OCI-LY1 (cell line): ENCODE results near the gene PRKG1.

ENCODE experiments used
- H2AFZ ChIP-seq: fragments of 200-600 bp; sonication (generic), shearing (Covaris generic); 2 replicates; pipeline ENCODE4 v1.6.0; 2014; ENCODE audit warnings: antibody characterized with exemption, mild to moderate bottlenecking, low read length
- H3F3A ChIP-seq: fragments of 200-600 bp; sonication (generic), shearing (Covaris generic); 2 replicates; pipeline ENCODE4 v1.6.0; 2014; ENCODE audit warnings: mild to moderate bottlenecking, antibody characterized with exemption, low read length, moderate library complexity; ENCODE audit not compliant: insufficient read depth
- H3K27ac ChIP-seq: fragments of 200-600 bp; sonication (generic); 2 replicates; pipeline ENCODE4 v1.5.1; 2014; ENCODE audit warnings: low read length, mixed run types, mild to moderate bottlenecking, low read depth; ENCODE audit not compliant: poor library complexity, severe bottlenecking
- H3K27me3 ChIP-seq: fragments of 200-600 bp; sonication (generic); 2 replicates; pipeline ENCODE4 v1.6.0; 2014; ENCODE audit warnings: antibody characterized with exemption, mild to moderate bottlenecking, low read length, moderate library complexity; ENCODE audit not compliant: insufficient read depth
- H3K36me3 ChIP-seq: fragments of 200-600 bp; sonication (generic); 2 replicates; pipeline ENCODE4 v1.6.1; 2014; ENCODE audit warnings: mild to moderate bottlenecking, antibody characterized with exemption, low read length, moderate library complexity, mixed read lengths; ENCODE audit not compliant: insufficient read depth
- H3K4me1 ChIP-seq: fragments of 200-600 bp; sonication (generic); 2 replicates; pipeline ENCODE4 v1.5.1; 2014; ENCODE audit warnings: mild to moderate bottlenecking, low read length, moderate library complexity; ENCODE audit not compliant: insufficient read depth, severe bottlenecking
- H3K4me2 ChIP-seq: fragments of 200-600 bp; sonication (generic), shearing (Covaris generic); 2 replicates; pipeline ENCODE4 v1.6.1; 2014; ENCODE audit warnings: low read length
- H3K4me3 ChIP-seq: fragments of 200-600 bp; sonication (generic); 2 replicates; pipeline ENCODE4 v1.5.1; 2014; ENCODE audit warnings: low read length, low read depth, mild to moderate bottlenecking, mixed read lengths; ENCODE audit not compliant: poor library complexity, severe bottlenecking
- H3K79me2 ChIP-seq: fragments of 200-600 bp; shearing (Covaris generic); 2 replicates; pipeline ENCODE4 v1.6.1; 2016; ENCODE audit warnings: mixed run types, low read length, mixed read lengths; ENCODE audit not compliant: insufficient read depth
- H3K9ac ChIP-seq: fragments of 200-600 bp; sonication (generic), shearing (Covaris generic); 2 replicates; pipeline ENCODE4 v1.6.1; 2014; ENCODE audit warnings: mild to moderate bottlenecking, low read length, mixed read lengths
- H3K9me2 ChIP-seq: fragments of 200-600 bp; sonication (generic), shearing (Covaris generic); 2 replicates; pipeline ENCODE4 v1.6.1; 2014; ENCODE audit warnings: low read depth, mild to moderate bottlenecking, low read length, mixed read lengths
- H3K9me3 ChIP-seq: fragments of 200-600 bp; shearing (Covaris generic); 2 replicates; pipeline ENCODE4 v1.6.1; 2014; ENCODE audit warnings: low read length, mixed read lengths
- H4K20me1 ChIP-seq: fragments of 200-600 bp; sonication (generic), shearing (Covaris generic); 2 replicates; pipeline ENCODE4 v1.6.0; 2016; ENCODE audit warnings: mild to moderate bottlenecking, low read length; ENCODE audit not compliant: insufficient read depth
- CTCF ChIP-seq: fragments of 200-600 bp; sonication (generic), shearing (Covaris generic); IDR thresholded peaks from 2 replicates; pipeline ENCODE4 v1.5.1; 2017; ENCODE audit warnings: mild to moderate bottlenecking, antibody characterized with exemption, low read length, moderate library complexity, mixed read lengths
- EZH2 ChIP-seq: fragments of 200-600 bp; sonication (generic), shearing (Covaris generic); IDR thresholded peaks from 2 replicates; pipeline ENCODE4 v1.8.0; 2017; ENCODE audit warnings: borderline replicate concordance, mixed run types, mild to moderate bottlenecking, antibody characterized with exemption, low read length, moderate library complexity, mixed read lengths

Gene PRKG1

GRCh38 chr10:51672039-51672535 is 597.8 kb downstream of the PRKG1 start:
- TF ChIP-seq CTCF: no peak
- TF ChIP-seq EZH2: no peak
- Histone ChIP-seq H4K20me1 (no peaks in the 10 kb centered on the region), H3K4me1 (no peaks in the 10 kb centered on the region)

GRCh38 chr10:51675088-51675487 is 600.8 kb downstream of the PRKG1 start:
- H3K4me2 ChIP-seq: no peak overlapping the region
- H3F3A ChIP-seq: no peaks in the 10 kb centered on the region
- no peaks in the 10 kb centered on the region for H3K4me1 ChIP-seq
- TF ChIP-seq EZH2: no peak
- no peak overlapping the region for H3K4me3 ChIP-seq
- H3K9me3 ChIP-seq: no peaks in the 10 kb centered on the region
- no peaks in the 10 kb centered on the region for H3K9me2 ChIP-seq
- no peaks in the 10 kb centered on the region for H3K36me3 ChIP-seq
- H3K79me2 ChIP-seq: no peaks in the 10 kb centered on the region
- H2AFZ ChIP-seq: no peak overlapping the region
- H3K9ac ChIP-seq: no peak overlapping the region
- H3K27me3 ChIP-seq: no peaks in the 10 kb centered on the region
- no peaks in the 10 kb centered on the region for H4K20me1 ChIP-seq
- H3K27ac ChIP-seq: no peak overlapping the region

More at GRCh38 chr10:51672039-51672535, 597.8 kb downstream of the PRKG1 start:
- no peaks in the 10 kb centered on the region for H3K9me3 ChIP-seq
- H3F3A ChIP-seq: no peaks in the 10 kb centered on the region
- H3K4me3 ChIP-seq: no peak overlapping the region
- H3K36me3 ChIP-seq: no peaks in the 10 kb centered on the region
- no peaks in the 10 kb centered on the region for H3K9me2 ChIP-seq
- H2AFZ ChIP-seq: no peak overlapping the region
- no peak overlapping the region for H3K27ac ChIP-seq
- H3K9ac ChIP-seq: no peak overlapping the region
- no peak overlapping the region for H3K4me2 ChIP-seq
- no peaks in the 10 kb centered on the region for H3K27me3 ChIP-seq
- no peaks in the 10 kb centered on the region for H3K79me2 ChIP-seq

- H3K36me3 ChIP-seq: no peaks in the 10 kb centered on the region
- H3K27me3 ChIP-seq: no peaks in the 10 kb centered on the region
- H3K4me1 ChIP-seq: no peaks in the 10 kb centered on the region
- no peak overlapping the region for H2AFZ ChIP-seq
- no peak overlapping the region for H3K9ac ChIP-seq
- no peak overlapping the region for H3K4me2 ChIP-seq
- no peaks in the 10 kb centered on the region for H3K9me3 ChIP-seq
- no peak overlapping the region for H3K4me3 ChIP-seq
- H4K20me1 ChIP-seq: no peaks in the 10 kb centered on the region
- no peaks in the 10 kb centered on the region for H3F3A ChIP-seq
- H3K79me2 ChIP-seq: no peaks in the 10 kb centered on the region
- TF ChIP-seq CTCF (no peak), EZH2 (no peak)
- no peak overlapping the region for H3K27ac ChIP-seq
- no peaks in the 10 kb centered on the region for H3K9me2 ChIP-seq
Measured at GRCh38 chr10:51679841-51680240, 605.6 kb downstream of the PRKG1 start.

GRCh38 chr10:51683031-51683691 is 608.9 kb downstream of the PRKG1 start:
- Histone ChIP-seq H3K9ac (no peak overlapping the region), H3F3A (no peaks in the 10 kb centered on the region), H4K20me1 (no peaks in the 10 kb centered on the region), H3K4me2 (no peak overlapping the region), H2AFZ (no peak overlapping the region), H3K4me1 (no peaks in the 10 kb centered on the region), H3K9me2 (no peaks in the 10 kb centered on the region), H3K27me3 (no peaks in the 10 kb centered on the region), H3K27ac (no peak overlapping the region), H3K79me2 (no peaks in the 10 kb centered on the region), H3K36me3 (no peaks in the 10 kb centered on the region), H3K4me3 (no peak overlapping the region), H3K9me3 (no peaks in the 10 kb centered on the region)
- TF ChIP-seq EZH2: no peak
- no peak for TF ChIP-seq CTCF
